WTC11 (cell line): Measurements from ENCODE around the gene PIK3CG. TPM values are rescaled to one million over a fixed set of nuclear protein-coding genes. Genes with fewer than 3 reads are reported as not detected.

ENCODE experiments used
- ATAC-seq: fragments of 200-7000 bp; cut with Tn5 transposase; 2 replicates; pipeline ENCODE4 v1.10.0; 2021; ENCODE audit warnings: mild to moderate bottlenecking, moderate library complexity
- CTCF ChIA-PET: fragments of 300-600 bp; sonication (Branson Sonifier 250); formaldehyde crosslinking; loops from one replicate; lab custom pipeline; 2021; ENCODE audit warnings: antibody characterized with exemption; lab: Charles Lee
- POLR2A ChIA-PET: fragments of 350-600 bp; sonication (Branson Sonifier 250); formaldehyde crosslinking; loops from one replicate; lab custom pipeline; 2021; ENCODE audit warnings: antibody characterized with exemption; lab: Charles Lee
- DNase-seq: peaks from one replicate; pipeline ENCODE4 v3.0.0; 2021; ENCODE audit warnings: low spot score
- H3K27ac Mint-ChIP-seq: 2 replicates; pipeline ENCODE4 v1.8.0; 2021; ENCODE audit warnings: mixed read lengths
- H3K27me3 Mint-ChIP-seq: 2 replicates; pipeline ENCODE4 v1.8.0; 2021; ENCODE audit warnings: low read depth, mild to moderate bottlenecking, moderate library complexity, mixed read lengths
- H3K36me3 Mint-ChIP-seq: 2 replicates; pipeline ENCODE4 v1.8.0; 2021; ENCODE audit warnings: mixed read lengths
- H3K4me1 Mint-ChIP-seq: 2 replicates; pipeline ENCODE4 v1.8.0; 2022; ENCODE audit warnings: mixed read lengths
- H3K4me3 Mint-ChIP-seq: 2 replicates; pipeline ENCODE4 v1.8.0; 2021; ENCODE audit warnings: mild to moderate bottlenecking, moderate library complexity, mixed read lengths
- H3K9me3 Mint-ChIP-seq: 2 replicates; pipeline ENCODE4 v1.8.0; 2021; ENCODE audit warnings: mixed read lengths
- ESRRA ChIP-seq: sonication (generic); formaldehyde crosslinking; IDR thresholded peaks from 2 replicates; pipeline ENCODE4 v1.8.1; 2022; ENCODE audit warnings: mild to moderate bottlenecking, missing genetic modification reagents, borderline replicate concordance
- FOXP1 ChIP-seq: sonication (generic); formaldehyde crosslinking; IDR thresholded peaks from 2 replicates; pipeline ENCODE4 v1.8.0; 2022; ENCODE audit warnings: missing genetic modification reagents, mild to moderate bottlenecking, moderate library complexity, borderline replicate concordance
- GRHL2 ChIP-seq: fragments of 250-450 bp; sonication (Bioruptor Pico); IDR thresholded peaks from 2 replicates; pipeline ENCODE4 v1.8.0; 2022; ENCODE audit warnings: mild to moderate bottlenecking, moderate library complexity; ENCODE audit not compliant: insufficient replicate concordance, severe bottlenecking
- JAZF1 ChIP-seq: fragments of 250-450 bp; sonication (Bioruptor Pico); IDR thresholded peaks from 2 replicates; pipeline ENCODE4 v1.9.0; 2021; ENCODE audit warnings: moderate library complexity, mild to moderate bottlenecking, inconsistent platforms
- NFATC4 ChIP-seq: fragments of 250-450 bp; sonication (Bioruptor Pico); IDR thresholded peaks from 2 replicates; pipeline ENCODE4 v1.9.0; 2021; ENCODE audit warnings: mild to moderate bottlenecking
- NR1H2 ChIP-seq: sonication (generic); formaldehyde crosslinking; IDR thresholded peaks from 2 replicates; pipeline ENCODE4 v1.9.0; 2021; ENCODE audit warnings: mild to moderate bottlenecking, moderate library complexity, missing genetic modification reagents
- NR3C1 ChIP-seq: sonication (generic); formaldehyde crosslinking; conservative IDR thresholded peaks from 2 replicates; pipeline ENCODE4 v1.8.1; 2023; ENCODE audit warnings: low read depth, mild to moderate bottlenecking, missing genetic modification reagents
- OVOL2 ChIP-seq: fragments of 250-450 bp; sonication (Bioruptor Pico); IDR thresholded peaks from 2 replicates; pipeline ENCODE4 v1.9.0; 2021; ENCODE audit warnings: mild to moderate bottlenecking, borderline replicate concordance
- SOX15 ChIP-seq: fragments of 250-450 bp; sonication (Bioruptor Pico); IDR thresholded peaks from 2 replicates; pipeline ENCODE4 v1.9.0; 2021; ENCODE audit warnings: mild to moderate bottlenecking
- SP1 ChIP-seq: sonication (generic); formaldehyde crosslinking; conservative IDR thresholded peaks from 2 replicates; pipeline ENCODE4 v1.8.1; 2022; ENCODE audit warnings: missing genetic modification reagents
- TEAD1 ChIP-seq: sonication (generic); formaldehyde crosslinking; IDR thresholded peaks from 2 replicates; pipeline ENCODE4 v1.8.0; 2022; ENCODE audit warnings: mild to moderate bottlenecking, missing genetic modification reagents
- TEAD4 ChIP-seq: sonication (generic); formaldehyde crosslinking; IDR thresholded peaks from 2 replicates; pipeline ENCODE4 v1.8.0; 2022; ENCODE audit warnings: mild to moderate bottlenecking, missing genetic modification reagents
- ZNF396 ChIP-seq: fragments of 250-450 bp; sonication (Bioruptor Pico); IDR thresholded peaks from 2 replicates; pipeline ENCODE4 v1.8.0; 2021; ENCODE audit warnings: mild to moderate bottlenecking, moderate library complexity, borderline replicate concordance
- ZNF671 ChIP-seq: fragments of 250-450 bp; sonication (Bioruptor Pico); IDR thresholded peaks from 2 replicates; pipeline ENCODE4 v1.8.0; 2021; ENCODE audit warnings: mild to moderate bottlenecking
- total RNA-seq: library from RNA; stranded (reverse); gene quantifications from 3 replicates; pipeline ENCODE4 v1.2.3, GENCODE V29; 2021
- TF ChIP-seq, protein P1 (sequence below): sonication (generic); formaldehyde crosslinking; IDR thresholded peaks from 2 replicates; pipeline ENCODE4 v1.8.0; 2023; ENCODE audit warnings: missing genetic modification reagents, mild to moderate bottlenecking, borderline replicate concordance
- TF ChIP-seq, protein P2 (sequence below): fragments of 250-450 bp; sonication (Bioruptor Pico); IDR thresholded peaks from 2 replicates; pipeline ENCODE4 v1.9.0; 2021; ENCODE audit warnings: moderate library complexity, mild to moderate bottlenecking, inconsistent platforms, borderline replicate concordance
- TF ChIP-seq, protein P3 (sequence below): sonication (generic); formaldehyde crosslinking; IDR thresholded peaks from 2 replicates; pipeline ENCODE4 v1.8.0; 2022; ENCODE audit warnings: mild to moderate bottlenecking, missing genetic modification reagents
- TF ChIP-seq, protein P4 (sequence below): fragments of 250-450 bp; sonication (Bioruptor Pico); IDR thresholded peaks from 2 replicates; pipeline ENCODE4 v1.8.0; 2021; ENCODE audit warnings: mild to moderate bottlenecking

Gene PIK3CG
- total RNA-seq, 1 experiment from 2014 or later = 0.07 TPM

DNA sequence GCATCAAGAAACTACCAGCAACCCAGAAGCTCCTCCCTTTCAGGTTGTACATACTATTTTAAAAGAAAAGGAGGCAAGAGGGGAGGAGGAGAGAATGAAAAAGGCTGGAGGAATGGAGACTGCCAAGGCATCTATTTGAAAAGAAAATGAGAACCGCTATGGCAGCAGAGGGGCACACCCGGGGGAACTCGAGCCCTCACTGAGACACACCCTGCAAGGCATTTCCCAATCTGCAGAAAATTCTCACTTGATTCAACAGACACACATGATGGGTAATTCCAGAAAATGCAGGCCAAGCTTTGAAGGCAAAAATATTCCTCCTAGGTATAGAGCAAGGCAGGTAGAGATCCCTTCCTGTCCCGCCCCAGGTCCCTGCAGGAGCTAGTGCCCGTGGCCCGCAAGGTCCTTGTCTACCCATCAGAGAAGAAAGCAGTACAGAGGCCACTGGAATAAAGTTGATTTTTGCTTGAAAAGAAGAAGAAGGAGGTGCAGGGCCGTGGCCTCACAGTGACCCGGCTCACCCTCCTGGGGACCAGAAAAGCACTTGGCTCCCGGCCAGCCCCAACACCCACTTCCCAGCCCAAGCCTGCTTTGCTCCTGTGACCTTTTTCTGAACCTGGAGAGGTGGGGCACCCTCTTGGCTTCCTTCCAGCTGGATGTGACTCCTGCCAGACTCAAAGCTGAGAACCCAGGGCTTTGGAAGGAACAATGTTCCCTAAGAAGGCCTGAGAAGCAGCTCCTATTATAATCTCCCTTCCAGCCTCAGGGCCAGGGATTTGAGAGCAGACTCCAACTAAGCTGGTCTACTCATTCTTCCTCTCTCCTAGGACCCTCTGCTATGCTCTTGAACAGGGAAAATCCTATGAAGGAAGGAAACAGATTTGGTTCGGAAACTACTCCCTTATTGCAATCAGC is 6.2 kb upstream of the PIK3CG start:
- ChIA-PET CTCF (no interaction called here), POLR2A (no interaction called here)
- DNase-seq (no peak), ATAC-seq (no peak)
- no peaks in the 10 kb centered on the region; the same call in 1 of the 2 replicates for H3K27me3 Mint-ChIP-seq
- no peak for TF ChIP-seq NFATC4 (CRISPR knock-in tag)
- TF ChIP-seq FOXP1 = no peak
- TF ChIP-seq SP1 (CRISPR knock-in tag) = no peak
- no peak for TF ChIP-seq SOX15
- H3K9me3 Mint-ChIP-seq = no peaks in the 10 kb centered on the region
- H3K4me3 Mint-ChIP-seq = no peak overlapping the region
- H3K36me3 Mint-ChIP-seq = no peaks in the 10 kb centered on the region
- no peak overlapping the region for H3K27ac Mint-ChIP-seq
- no peaks in the 10 kb centered on the region; the same call in 1 of the 2 replicates for H3K4me1 Mint-ChIP-seq

DNA sequence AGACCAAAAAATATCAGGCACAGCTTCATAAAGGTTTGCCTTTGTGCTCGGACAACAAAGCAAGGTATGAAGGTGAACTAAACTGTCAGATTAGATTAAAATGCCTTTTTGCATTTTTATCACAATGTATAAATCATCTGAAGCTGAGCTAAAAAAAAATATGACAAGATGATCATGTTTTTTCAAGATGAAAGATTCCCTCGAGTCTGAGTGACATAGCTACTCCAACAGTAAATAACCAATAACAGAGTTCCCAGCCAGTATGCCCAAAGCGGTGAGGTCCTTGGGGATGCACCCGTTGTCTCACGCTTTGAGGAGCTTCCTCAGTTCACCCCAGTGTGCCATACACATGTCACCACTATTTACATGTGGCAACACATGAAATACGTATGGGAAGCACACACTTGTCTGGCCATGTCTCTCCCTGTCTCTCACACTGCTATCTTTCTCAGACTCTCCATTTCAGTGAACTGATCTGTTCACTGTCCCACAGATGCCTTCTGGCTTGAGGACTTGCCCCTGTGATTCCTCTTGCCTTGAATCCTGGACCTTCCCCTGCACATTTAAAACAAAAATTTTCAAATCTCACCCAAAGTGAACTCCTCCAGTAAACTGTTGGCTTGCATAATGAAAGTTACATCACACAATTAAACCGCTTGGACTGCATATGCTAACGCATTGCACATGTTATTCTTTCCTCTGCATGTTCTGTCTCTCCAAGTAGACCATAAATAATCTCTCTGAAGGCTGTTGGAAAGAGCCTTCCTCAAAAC is 2.6 kb upstream of the PIK3CG start:
- ATAC-seq = no peak
- no peaks in the 10 kb centered on the region for H3K9me3 Mint-ChIP-seq
- POLR2A ChIA-PET = no interaction called here

More for the DNA sequence above, 2.6 kb upstream of the PIK3CG start:
- Mint-ChIP-seq H3K27ac (no peak overlapping the region), H3K4me1 (peaks cover 10% of the 10 kb centered on the region), H3K4me3 (no peak overlapping the region), H3K27me3 (no peaks in the 10 kb centered on the region), H3K36me3 (no peaks in the 10 kb centered on the region)
- CTCF ChIA-PET = no interaction called here
- DNase-seq = no peak
- TF ChIP-seq, protein P1, sequence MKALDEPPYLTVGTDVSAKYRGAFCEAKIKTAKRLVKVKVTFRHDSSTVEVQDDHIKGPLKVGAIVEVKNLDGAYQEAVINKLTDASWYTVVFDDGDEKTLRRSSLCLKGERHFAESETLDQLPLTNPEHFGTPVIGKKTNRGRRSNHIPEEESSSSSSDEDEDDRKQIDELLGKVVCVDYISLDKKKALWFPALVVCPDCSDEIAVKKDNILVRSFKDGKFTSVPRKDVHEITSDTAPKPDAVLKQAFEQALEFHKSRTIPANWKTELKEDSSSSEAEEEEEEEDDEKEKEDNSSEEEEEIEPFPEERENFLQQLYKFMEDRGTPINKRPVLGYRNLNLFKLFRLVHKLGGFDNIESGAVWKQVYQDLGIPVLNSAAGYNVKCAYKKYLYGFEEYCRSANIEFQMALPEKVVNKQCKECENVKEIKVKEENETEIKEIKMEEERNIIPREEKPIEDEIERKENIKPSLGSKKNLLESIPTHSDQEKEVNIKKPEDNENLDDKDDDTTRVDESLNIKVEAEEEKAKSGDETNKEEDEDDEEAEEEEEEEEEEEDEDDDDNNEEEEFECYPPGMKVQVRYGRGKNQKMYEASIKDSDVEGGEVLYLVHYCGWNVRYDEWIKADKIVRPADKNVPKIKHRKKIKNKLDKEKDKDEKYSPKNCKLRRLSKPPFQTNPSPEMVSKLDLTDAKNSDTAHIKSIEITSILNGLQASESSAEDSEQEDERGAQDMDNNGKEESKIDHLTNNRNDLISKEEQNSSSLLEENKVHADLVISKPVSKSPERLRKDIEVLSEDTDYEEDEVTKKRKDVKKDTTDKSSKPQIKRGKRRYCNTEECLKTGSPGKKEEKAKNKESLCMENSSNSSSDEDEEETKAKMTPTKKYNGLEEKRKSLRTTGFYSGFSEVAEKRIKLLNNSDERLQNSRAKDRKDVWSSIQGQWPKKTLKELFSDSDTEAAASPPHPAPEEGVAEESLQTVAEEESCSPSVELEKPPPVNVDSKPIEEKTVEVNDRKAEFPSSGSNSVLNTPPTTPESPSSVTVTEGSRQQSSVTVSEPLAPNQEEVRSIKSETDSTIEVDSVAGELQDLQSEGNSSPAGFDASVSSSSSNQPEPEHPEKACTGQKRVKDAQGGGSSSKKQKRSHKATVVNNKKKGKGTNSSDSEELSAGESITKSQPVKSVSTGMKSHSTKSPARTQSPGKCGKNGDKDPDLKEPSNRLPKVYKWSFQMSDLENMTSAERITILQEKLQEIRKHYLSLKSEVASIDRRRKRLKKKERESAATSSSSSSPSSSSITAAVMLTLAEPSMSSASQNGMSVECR (CRISPR knock-in tag) = no peak
- TF ChIP-seq GRHL2 (CRISPR knock-in tag) (no peak), JAZF1 (no peak), OVOL2 (CRISPR knock-in tag) (no peak), NR3C1 (CRISPR knock-in tag) (no peak), TEAD4 (CRISPR knock-in tag) (no peak), ZNF396 (CRISPR knock-in tag) (no peak), TEAD1 (CRISPR knock-in tag) (no peak), ZNF671 (no peak), NR1H2 (CRISPR knock-in tag) (no peak), ESRRA (no peak)
- TF ChIP-seq, protein P2, sequence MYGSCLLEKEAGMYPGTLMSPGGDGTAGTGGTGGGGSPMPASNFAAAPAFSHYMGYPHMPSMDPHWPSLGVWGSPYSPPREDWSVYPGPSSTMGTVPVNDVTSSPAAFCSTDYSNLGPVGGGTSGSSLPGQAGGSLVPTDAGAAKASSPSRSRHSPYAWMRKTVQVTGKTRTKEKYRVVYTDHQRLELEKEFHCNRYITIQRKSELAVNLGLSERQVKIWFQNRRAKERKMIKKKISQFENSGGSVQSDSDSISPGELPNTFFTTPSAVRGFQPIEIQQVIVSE (CRISPR knock-in tag) = no peak
- TF ChIP-seq, protein P3, sequence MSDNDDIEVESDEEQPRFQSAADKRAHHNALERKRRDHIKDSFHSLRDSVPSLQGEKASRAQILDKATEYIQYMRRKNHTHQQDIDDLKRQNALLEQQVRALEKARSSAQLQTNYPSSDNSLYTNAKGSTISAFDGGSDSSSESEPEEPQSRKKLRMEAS = no peak
- TF ChIP-seq, protein P4, sequence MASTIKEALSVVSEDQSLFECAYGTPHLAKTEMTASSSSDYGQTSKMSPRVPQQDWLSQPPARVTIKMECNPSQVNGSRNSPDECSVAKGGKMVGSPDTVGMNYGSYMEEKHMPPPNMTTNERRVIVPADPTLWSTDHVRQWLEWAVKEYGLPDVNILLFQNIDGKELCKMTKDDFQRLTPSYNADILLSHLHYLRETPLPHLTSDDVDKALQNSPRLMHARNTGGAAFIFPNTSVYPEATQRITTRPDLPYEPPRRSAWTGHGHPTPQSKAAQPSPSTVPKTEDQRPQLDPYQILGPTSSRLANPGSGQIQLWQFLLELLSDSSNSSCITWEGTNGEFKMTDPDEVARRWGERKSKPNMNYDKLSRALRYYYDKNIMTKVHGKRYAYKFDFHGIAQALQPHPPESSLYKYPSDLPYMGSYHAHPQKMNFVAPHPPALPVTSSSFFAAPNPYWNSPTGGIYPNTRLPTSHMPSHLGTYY (CRISPR knock-in tag) = no peak
